Measurements from ENCODE around the gene BBS9.

GRCh38 chr7:33562996-33563395, 433.6 kb downstream of the BBS9 start:
- TF ChIP-seq CTCF (IDR thresholded peaks at IDR 0.05; ENCODE audit: low read depth, low read length, missing input control): no peak
- no peak for TF ChIP-seq RXRA (IDR thresholded peaks at IDR 0.05)
- no peak for TF ChIP-seq JUND (IDR thresholded peaks at IDR 0.05)
- TF ChIP-seq HNF4A (conservative IDR thresholded peaks at IDR 0.05): no peak
- no peak for TF ChIP-seq NR2F2 (IDR thresholded peaks at IDR 0.05)
- TF ChIP-seq REST (IDR thresholded peaks at IDR 0.05): no peak
- TF ChIP-seq GABPA (IDR thresholded peaks at IDR 0.05 in 1 of 2, conservative IDR thresholded peaks at IDR 0.05 in 1 of 2): no peak
- TF ChIP-seq TAF1 (conservative IDR thresholded peaks at IDR 0.05): no peak
